ENCODE data around the gene NRG2. TPM values are rescaled to one million over a fixed set of nuclear protein-coding genes. Genes with fewer than 3 reads are reported as not detected.

NRG2 gene
- total RNA-seq, 2 experiments from 2014 or later: 0.11 TPM; not detected in 1

DNA sequence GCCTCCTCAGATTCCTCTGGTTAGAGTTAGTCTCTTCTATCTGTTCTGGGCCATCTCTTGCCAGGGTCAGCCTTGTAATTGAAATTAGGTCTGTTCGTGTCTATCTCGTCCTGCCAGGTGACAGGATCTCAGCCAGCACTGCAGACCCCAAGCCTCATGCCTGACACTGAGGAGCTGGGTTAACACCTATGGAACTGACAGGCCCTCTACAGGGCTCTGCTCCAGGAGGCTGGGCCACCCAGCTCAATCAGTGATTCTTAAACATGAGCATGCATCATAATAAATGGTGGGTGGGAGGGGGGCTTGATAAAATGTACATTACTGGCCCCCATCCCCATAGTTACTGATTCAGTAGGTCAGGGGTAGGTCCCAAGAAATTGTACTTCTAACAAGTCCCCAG, 144.1 kb downstream of the NRG2 start:
- ChIA-PET CTCF (interaction anchor here (1.0 to 3.4 kb wide), 3 partner anchors 9 to 247 kb away, joined by 3 to 22 read pairs (median 3); no protein-coding TSS in a partner anchor), POLR2A (no interaction called here)
- ATAC-seq: no peak

GRCh38 chr5:139897982-139898381, 145.1 kb downstream of the NRG2 start:
- DNase-seq: no peak

More for the DNA sequence above, 144.1 kb downstream of the NRG2 start:
- peaks cover 25% of the 10 kb centered on the region for H3K27me3 Mint-ChIP-seq
- intact Hi-C loops (cut with micrococcal nuclease): no loop called here
- DNase-seq: no peak
- H3K27ac Mint-ChIP-seq: no peak overlapping the region
- no peaks in the 10 kb centered on the region for H3K36me3 Mint-ChIP-seq (ENCODE audit: low read depth)
- peaks cover 5% of the 10 kb centered on the region for H3K4me1 Mint-ChIP-seq (ENCODE audit: low read depth)
- TF ChIP-seq, protein P1, sequence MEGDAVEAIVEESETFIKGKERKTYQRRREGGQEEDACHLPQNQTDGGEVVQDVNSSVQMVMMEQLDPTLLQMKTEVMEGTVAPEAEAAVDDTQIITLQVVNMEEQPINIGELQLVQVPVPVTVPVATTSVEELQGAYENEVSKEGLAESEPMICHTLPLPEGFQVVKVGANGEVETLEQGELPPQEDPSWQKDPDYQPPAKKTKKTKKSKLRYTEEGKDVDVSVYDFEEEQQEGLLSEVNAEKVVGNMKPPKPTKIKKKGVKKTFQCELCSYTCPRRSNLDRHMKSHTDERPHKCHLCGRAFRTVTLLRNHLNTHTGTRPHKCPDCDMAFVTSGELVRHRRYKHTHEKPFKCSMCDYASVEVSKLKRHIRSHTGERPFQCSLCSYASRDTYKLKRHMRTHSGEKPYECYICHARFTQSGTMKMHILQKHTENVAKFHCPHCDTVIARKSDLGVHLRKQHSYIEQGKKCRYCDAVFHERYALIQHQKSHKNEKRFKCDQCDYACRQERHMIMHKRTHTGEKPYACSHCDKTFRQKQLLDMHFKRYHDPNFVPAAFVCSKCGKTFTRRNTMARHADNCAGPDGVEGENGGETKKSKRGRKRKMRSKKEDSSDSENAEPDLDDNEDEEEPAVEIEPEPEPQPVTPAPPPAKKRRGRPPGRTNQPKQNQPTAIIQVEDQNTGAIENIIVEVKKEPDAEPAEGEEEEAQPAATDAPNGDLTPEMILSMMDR (IDR thresholded peaks at IDR 0.05): no peak
- no peaks in the 10 kb centered on the region for H3K9me3 Mint-ChIP-seq
- H3K4me3 Mint-ChIP-seq: no peak overlapping the region

DNA sequence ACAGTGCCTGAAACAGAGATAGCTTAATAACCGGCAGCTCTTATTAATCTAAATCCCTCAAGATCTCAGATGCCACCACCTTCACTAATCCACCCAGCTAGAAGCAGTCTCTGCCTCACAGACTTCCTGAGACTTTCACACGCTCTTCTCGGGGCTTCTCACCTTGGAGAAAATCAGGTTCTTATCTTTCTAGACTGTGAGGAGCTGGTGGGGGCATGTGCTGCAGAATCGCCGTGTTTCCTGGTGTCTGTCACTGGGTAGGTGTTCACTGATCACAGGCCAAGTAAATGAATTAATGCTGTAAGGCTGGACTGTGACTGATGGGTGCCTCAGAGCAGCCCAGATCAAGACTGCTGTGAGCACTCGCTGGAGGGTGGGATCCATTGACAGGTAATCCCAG, 145.8 kb downstream of the NRG2 start:
- no peaks in the 10 kb centered on the region for H3K9me3 Mint-ChIP-seq
- POLR2A ChIA-PET: no interaction called here
- H3K4me1 Mint-ChIP-seq (ENCODE audit: low read depth): no peaks in the 10 kb centered on the region
- CTCF ChIA-PET: interaction anchor here (1.8 kb wide), 1 partner anchor 71 kb away, joined by 10 read pairs; no protein-coding TSS in a partner anchor
- H3K27me3 Mint-ChIP-seq: peaks cover 13% of the 10 kb centered on the region
- H3K36me3 Mint-ChIP-seq (ENCODE audit: low read depth): no peaks in the 10 kb centered on the region
- ATAC-seq (no peak), DNase-seq (no peak)
- H3K4me3 Mint-ChIP-seq: no peak overlapping the region
- H3K27ac Mint-ChIP-seq: no peak overlapping the region
- TF ChIP-seq, protein P1 (IDR thresholded peaks at IDR 0.05): no peak
- intact Hi-C loops (cut with micrococcal nuclease): no loop called here

More at GRCh38 chr5:139897982-139898381, 145.1 kb downstream of the NRG2 start:
- Mint-ChIP-seq H3K4me3 (no peak overlapping the region), H3K27ac (no peak overlapping the region), H3K36me3 (ENCODE audit: low read depth) (no peaks in the 10 kb centered on the region), H3K9me3 (no peaks in the 10 kb centered on the region), H3K4me1 (ENCODE audit: low read depth) (no peaks in the 10 kb centered on the region), H3K27me3 (peaks cover 19% of the 10 kb centered on the region)
- intact Hi-C loops (cut with micrococcal nuclease): no loop called here
- ATAC-seq: no peak
- ChIA-PET CTCF (interaction anchor here (1.8 kb wide), 1 partner anchor 70 kb away, joined by 10 read pairs; no protein-coding TSS in a partner anchor), POLR2A (no interaction called here)
- TF ChIP-seq, protein P1 (IDR thresholded peaks at IDR 0.05): no peak

DNA sequence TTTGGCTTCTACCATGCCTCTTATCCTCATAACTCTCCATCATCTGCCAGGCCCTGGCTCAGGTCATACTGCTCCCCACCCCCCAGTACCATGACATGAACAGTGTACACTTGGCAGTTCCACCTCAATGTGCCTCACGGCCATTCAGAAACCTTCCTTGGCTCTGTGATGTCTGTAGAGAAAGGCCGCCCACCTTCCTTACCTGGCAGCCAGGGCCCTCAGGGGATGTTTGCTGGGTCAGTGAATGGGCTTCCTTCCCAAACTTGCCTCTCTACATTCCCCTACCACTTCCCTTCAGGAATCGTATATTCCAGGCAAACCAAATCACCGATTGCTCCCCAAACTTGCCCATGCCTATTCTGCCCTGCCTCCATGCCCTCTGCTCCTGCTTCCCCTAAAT, 146.4 kb downstream of the NRG2 start:
- Mint-ChIP-seq H3K36me3 (ENCODE audit: low read depth) (no peaks in the 10 kb centered on the region), H3K4me1 (ENCODE audit: low read depth) (no peaks in the 10 kb centered on the region), H3K4me3 (no peak overlapping the region), H3K27me3 (peaks cover 12% of the 10 kb centered on the region), H3K27ac (no peak overlapping the region), H3K9me3 (no peaks in the 10 kb centered on the region)
- intact Hi-C loops (cut with micrococcal nuclease): no loop called here
- POLR2A ChIA-PET: no interaction called here
- DNase-seq (no peak), ATAC-seq (no peak)
- CTCF ChIA-PET: interaction anchor here (1.8 kb wide), 1 partner anchor 72 kb away, joined by 10 read pairs; no protein-coding TSS in a partner anchor
- TF ChIP-seq, protein P1 (IDR thresholded peaks at IDR 0.05): no peak

- intact Hi-C loops (cut with micrococcal nuclease): no loop called here
- POLR2A ChIA-PET: no interaction called here
These were observed 147.5 kb downstream of the NRG2 start for GRCh38 chr5:139895647-139896046.

More at GRCh38 chr5:139895647-139896046, 147.5 kb downstream of the NRG2 start:
- TF ChIP-seq, protein P1 (IDR thresholded peaks at IDR 0.05): no peak
- H3K36me3 Mint-ChIP-seq (ENCODE audit: low read depth): no peaks in the 10 kb centered on the region
- no peak overlapping the region for H3K27ac Mint-ChIP-seq
- H3K9me3 Mint-ChIP-seq: no peaks in the 10 kb centered on the region
- H3K4me1 Mint-ChIP-seq (ENCODE audit: low read depth): no peaks in the 10 kb centered on the region
- no peak for ATAC-seq
- DNase-seq: no peak
- peaks cover 4% of the 10 kb centered on the region for H3K27me3 Mint-ChIP-seq
- no peak overlapping the region for H3K4me3 Mint-ChIP-seq
- CTCF ChIA-PET: interaction anchor here (0.9 to 4.9 kb wide), 2 partner anchors 73 to 120 kb away, joined by 3 to 24 read pairs; no protein-coding TSS in a partner anchor

Data from activated CD8-positive, alpha-beta T cell treated with anti-CD3 and anti-CD28 coated beads for 36 hours (primary cell).